ENCODE data around the gene FBXO27.

DNA sequence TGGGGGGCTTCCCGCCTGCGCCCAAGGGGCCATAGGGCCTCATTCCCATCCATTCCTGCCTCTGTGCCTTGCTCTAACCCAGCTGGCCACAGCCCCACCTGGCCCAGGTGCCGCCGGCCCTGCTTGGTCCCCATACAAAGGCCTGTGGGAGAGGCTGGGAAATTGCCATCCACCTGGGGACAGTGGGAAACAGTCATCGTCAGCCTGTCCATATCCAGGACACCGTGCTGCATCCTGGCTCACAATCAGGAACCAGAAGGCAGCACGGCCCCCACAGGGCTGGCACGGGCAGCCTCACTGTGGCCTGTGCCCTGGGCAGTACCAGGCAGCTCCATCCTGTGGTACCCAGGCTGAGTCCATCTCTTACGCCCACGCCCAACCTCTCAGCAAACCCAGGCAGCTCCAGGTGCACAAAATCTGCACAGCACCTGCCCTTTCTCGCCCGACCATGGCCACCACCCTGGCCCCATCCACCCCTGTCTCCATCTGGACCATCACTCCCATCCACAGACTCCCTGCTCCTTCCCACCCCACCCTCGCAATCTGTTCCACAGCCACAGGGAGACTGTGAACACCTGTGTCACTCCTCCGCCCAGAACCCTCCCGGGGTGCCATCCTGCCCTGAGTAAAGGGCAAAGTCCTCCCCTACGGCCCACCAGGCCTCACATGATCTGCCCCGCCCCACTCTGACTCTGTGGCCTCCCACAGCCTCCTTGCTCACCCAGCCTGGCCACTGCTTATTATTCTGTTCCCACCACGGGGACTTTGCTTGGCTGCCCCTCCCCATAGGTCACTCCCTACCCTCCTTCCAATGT lies 21.1 kb upstream of the FBXO27 start:
- TF ChIP-seq, protein P1, sequence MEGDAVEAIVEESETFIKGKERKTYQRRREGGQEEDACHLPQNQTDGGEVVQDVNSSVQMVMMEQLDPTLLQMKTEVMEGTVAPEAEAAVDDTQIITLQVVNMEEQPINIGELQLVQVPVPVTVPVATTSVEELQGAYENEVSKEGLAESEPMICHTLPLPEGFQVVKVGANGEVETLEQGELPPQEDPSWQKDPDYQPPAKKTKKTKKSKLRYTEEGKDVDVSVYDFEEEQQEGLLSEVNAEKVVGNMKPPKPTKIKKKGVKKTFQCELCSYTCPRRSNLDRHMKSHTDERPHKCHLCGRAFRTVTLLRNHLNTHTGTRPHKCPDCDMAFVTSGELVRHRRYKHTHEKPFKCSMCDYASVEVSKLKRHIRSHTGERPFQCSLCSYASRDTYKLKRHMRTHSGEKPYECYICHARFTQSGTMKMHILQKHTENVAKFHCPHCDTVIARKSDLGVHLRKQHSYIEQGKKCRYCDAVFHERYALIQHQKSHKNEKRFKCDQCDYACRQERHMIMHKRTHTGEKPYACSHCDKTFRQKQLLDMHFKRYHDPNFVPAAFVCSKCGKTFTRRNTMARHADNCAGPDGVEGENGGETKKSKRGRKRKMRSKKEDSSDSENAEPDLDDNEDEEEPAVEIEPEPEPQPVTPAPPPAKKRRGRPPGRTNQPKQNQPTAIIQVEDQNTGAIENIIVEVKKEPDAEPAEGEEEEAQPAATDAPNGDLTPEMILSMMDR (IDR thresholded peaks at IDR 0.05): no peak
- TF ChIP-seq POLR2AphosphoS5 (IDR thresholded peaks at IDR 0.05): no peak
- no peak for TF ChIP-seq POLR2A (IDR thresholded peaks at IDR 0.05; ENCODE audit: low read depth)
- TF ChIP-seq EP300 (IDR thresholded peaks at IDR 0.05): no peak
